Frontal cortex (tissue), 4 donors: Measurements from ENCODE around the gene HMMR. TPM values are rescaled to one million over a fixed set of nuclear protein-coding genes. Genes with fewer than 3 reads are reported as not detected.
A peak's percentile ranks its signal among the peaks of the same experiment; 100 is the strongest.

Experiments
- DNase-seq, 2 donors: peaks; one replicate each; pipeline ENCODE4 v3.0.0; 2012; ENCODE audit warnings: low spot score in 2 of 2
- FAIRE-seq: peaks from 2 replicates; lab custom pipeline; 2012; peaks lifted over from hg19 to GRCh38; lab: Jason Lieb, UNC
- total RNA-seq: library from RNA; depleted of rRNA; stranded (reverse); fragments of >200 nt; gene quantifications from one replicate; pipeline ENCODE4 v1.2.3, GENCODE V29; 2014
- donor health status: control.
- donor health status: control.
- donor health status: control.

The HMMR gene
- total RNA-seq, 1 donor from 2014 or later: 2.9 TPM

DNA sequence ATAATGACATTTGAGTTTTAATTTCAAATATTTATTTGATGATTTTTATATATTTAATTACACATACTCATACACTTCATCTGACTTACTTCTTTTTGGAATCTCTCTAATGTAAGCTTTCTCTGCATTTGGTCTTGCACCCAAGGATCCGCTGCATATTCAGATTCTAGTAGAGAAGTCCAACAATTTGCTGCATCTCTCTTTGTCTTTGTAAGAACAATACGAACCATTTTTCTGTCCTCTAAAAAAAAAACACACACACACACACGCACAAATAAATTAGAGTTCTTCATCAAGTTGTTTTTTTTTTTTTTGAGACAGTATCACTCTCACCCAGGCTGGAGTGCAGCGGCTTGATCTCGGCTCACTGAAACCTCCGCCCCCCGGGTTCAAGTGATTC, 3.6 kb upstream of the HMMR start:
- FAIRE-seq (peak; percentile 48), DNase-seq (no peak)

DNA sequence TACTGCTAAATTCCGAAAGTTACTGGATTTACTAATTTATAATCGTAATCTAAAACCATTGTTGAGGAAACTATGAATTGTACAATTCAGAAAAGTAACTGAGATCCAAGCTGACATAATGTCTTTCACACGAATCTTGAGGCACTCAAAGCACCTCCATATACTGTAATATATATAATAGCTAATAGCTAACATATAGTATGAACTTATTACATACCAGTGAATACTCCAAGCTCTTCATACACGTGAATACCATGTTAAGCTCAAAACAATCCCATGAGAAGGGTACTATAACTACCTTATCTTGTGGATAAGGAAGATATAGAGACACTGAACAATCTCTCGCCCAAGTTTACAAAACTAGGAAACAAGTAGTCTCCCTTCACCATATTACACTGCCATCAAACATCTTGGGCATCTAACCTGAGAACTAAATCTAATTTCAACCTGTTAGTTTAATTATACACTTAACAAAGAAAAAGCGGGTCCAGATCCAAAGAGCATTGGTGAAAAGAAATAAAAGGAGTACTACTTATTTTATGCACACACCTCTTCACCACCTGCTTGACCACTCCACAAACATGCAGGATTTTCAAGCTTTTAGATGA, 1.6 kb upstream of the HMMR start:
- no peak for DNase-seq
- FAIRE-seq: no peak

DNA sequence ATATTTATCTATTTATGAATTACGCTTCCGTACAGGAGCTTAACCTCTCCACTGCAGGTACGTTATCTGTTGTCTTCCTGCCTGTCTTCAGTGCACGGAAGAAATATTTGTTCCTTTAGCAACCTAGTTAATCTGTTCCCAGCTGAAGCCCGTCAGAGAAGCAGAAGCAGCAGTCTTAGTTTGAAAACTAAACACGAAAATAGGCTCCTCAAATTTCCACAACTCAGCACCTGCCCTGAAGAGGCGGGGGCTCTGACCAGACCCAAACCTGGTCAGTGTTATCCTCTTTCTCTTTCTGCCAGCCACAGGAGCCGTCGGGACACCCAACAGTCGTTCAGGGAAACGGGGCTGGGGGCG, 992 bp upstream of the HMMR start:
- FAIRE-seq: no peak
- no peak for DNase-seq

DNA sequence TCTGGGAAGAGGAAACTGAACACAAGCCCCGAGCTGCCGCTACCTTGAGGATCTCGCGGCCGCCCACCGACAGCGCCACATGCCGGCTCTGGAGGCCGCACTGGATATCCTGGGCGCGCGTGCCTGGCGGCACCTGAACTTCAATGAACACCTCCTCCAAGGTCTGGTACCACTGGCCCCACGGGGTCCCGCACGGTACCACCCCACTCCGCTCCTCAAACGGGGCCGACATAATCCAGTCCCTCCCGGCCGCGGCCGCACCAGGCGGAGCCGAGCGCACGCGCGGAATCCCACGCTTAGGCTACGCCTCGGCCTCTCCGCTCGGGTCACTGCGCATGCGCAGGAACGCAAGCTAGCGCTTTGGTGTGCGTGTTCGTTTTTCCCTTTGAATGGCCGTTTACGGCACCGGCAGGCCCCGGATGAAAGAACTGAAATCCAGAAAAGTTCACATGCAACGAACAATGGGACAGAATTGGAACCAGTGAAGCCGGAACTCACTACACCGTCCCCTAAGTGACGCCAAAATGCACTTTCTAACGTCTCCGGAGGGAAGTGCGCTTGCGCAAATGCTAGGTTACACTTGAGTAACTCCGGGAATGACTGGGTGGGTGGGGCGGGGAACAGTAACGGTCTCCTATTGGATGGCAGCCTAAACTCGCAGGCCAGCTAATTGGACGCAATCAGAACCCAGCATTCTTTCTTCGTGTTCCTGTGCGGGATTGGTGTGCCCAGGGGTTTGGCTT, 442 bp upstream of the HMMR start, which contains the start of gene NUDCD2:
Gene NUDCD2, minus strand, starts transcription at position 284 of the 743 bp plus-strand sequence. Its CDS starts 52 bp downstream, at position 232.
- peak; percentile 77 to 81 for DNase-seq
- no peak for FAIRE-seq

- DNase-seq (no peak), FAIRE-seq (no peak)
Measured at GRCh38 chr5:163463063-163463435, 2.6 kb downstream of the HMMR start.

DNA sequence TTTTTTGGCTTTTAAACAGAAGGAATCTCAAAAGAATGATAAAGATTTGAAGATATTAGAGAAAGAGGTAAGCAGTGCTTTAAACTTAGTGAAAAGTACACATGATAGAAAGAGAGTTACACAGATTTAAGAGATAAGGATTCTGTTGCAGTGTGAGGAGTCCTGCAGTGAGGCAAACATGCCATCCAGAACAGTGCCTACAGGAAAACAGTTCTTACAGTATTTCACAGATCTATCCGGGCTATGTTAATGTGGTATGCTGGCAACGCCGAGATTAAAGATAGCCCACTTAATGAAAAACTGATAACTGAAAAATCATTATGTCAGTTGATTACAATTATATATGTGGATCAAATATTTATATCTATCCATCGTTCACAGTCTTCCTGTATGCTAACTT, 7.2 kb downstream of the HMMR start:
- no peak for FAIRE-seq

DNA sequence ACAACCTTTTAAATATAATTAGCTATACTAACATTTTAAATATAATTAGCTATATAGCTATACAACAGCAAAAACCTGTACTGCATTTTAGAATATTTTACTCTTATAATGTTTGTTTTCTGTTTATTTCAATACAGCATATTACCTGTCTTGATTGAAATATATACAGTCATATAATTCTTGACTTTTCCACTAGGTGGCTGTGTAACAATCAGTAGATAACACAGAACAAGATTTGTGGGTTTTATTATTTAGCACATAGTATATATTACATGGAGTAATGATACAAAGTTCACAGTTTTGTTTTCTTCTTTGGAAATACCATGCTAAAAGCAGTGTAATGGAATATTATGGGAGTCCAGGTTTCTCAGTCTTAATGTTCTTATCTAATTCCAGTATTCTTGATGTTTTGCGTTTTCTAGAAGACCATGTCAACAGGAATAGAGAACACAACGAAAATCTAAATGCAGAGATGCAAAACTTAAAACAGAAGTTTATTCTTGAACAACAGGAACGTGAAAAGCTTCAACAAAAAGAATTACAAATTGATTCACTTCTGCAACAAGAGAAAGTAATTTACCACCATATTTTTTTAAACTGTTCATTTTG, 13.3 kb downstream of the HMMR start:
- DNase-seq (no peak), FAIRE-seq (peak; percentile 74)

More for the DNA sequence above, 7.2 kb downstream of the HMMR start:
- DNase-seq: no peak

GRCh38 chr5:163475411-163475810, 15.0 kb downstream of the HMMR start:
- no peak for DNase-seq
- no peak for FAIRE-seq

DNA sequence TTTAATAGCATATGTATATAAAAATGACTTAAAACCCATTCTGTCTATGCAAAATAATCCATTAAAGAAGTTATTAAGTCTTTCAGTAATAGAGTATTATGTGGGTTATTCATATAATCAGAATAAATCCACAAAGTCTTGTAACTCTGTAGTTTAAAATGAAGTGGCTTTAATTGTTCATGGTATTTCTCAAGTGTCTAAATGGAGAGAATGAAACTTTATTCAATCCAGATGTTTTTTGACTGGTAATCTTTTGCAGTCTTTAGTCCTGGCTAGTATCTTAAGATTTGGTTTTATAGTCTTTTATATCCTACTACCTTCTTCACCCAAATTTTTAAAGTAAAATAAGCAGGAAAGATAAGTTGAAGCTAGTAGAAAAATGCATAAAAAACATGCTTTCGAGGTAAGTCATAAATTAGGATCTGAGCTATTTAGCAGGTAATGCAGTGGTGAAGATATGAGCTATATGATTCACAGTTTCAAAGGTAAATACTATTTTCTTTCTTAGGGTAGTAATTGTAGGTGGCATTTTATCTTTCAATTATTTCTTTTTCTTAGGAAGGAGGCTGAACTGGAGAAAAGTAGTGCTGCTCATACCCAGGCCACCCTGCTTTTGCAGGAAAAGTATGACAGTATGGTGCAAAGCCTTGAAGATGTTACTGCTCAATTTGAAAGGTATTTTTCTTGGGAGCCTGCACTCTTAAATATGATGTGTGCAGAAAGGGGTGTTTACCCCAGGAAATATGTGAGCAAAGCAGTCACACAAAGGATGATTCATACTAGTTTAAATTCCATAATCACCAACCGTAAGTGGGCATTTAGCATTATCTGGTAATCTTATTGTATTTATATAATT, 17.9 kb downstream of the HMMR start:
- FAIRE-seq: no peak

DNA sequence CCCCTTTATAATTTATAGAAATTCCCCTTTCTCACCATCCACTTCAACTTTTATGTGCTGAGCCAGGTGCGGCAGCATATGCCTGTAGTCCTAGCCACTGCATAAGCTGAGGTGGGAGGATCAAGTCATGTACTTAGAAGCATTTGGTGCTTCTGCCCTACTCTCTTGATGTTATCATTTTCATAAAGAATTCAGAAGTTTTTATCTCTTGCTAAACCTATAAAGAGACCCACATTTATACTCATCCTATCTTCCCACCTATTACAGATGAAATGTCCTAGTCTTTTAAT, 18.5 kb downstream of the HMMR start:
- DNase-seq (no peak), FAIRE-seq (no peak)

More for the DNA sequence above, 17.9 kb downstream of the HMMR start:
- no peak for DNase-seq

DNA sequence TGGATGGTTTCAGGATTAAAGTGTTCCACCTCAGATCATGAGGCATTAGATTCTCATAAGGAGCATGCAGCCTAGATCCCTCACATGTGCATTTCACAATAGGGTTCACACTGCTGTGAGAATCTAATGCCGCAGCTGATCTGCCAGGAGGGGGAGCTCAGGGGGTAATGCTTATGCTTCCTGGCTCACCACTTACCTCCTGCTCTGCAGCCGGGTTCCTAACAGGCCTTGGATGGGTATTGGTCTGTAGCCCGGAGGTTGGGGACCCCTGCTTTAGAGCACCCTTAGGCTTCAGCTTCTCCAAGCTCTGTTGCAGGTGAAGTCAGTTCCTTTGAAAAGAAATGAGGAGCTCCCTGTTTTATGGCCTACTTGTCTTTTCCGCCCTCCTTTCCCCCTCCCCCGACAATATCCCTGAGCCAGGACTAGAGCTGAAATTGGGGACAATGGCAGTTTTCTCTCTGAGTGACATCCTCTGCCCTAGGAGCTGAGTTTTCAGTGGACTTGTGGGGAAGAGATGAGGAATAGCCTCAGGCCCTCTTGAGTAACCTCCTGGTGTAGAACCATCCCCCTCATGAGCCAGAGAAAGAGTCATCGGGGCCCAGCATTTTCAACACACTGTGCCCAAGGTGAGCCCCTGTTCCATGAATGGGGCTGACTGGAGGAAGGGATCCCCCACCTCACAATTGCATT, 28.8 kb downstream of the HMMR start:
- FAIRE-seq (no peak), DNase-seq (no peak)

- no peak for DNase-seq
- FAIRE-seq: no peak
Measured at GRCh38 chr5:163489745-163490075, 29.3 kb downstream of the HMMR start.

GRCh38 chr5:163496286-163496685, 35.9 kb downstream of the HMMR start:
- FAIRE-seq (no peak), DNase-seq (no peak)

DNA sequence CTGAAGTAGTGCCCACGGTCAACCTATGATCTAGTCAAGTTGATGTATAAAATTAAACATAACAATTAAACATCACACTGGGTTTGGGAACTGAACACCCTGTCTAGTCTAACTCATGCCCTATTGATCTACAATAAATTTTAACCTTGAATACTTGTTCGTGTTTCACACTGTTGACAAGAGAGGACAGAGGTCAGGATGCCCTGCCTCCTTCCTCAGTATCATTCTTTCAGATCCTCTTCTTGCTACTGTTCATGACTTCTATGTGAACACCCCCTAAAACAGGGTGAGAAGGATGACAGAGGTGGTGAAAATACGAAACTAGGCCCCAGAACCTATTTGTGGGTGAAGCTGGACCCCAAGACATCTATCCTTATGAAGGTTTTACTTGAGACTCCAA, 36.9 kb downstream of the HMMR start:
- no peak for FAIRE-seq
- DNase-seq: no peak

- FAIRE-seq (no peak), DNase-seq (no peak)
Measured at GRCh38 chr5:163498886-163499285, 38.5 kb downstream of the HMMR start.

GRCh38 chr5:163502521-163502920, 42.1 kb downstream of the HMMR start:
- no peak for DNase-seq
- no peak for FAIRE-seq

DNA sequence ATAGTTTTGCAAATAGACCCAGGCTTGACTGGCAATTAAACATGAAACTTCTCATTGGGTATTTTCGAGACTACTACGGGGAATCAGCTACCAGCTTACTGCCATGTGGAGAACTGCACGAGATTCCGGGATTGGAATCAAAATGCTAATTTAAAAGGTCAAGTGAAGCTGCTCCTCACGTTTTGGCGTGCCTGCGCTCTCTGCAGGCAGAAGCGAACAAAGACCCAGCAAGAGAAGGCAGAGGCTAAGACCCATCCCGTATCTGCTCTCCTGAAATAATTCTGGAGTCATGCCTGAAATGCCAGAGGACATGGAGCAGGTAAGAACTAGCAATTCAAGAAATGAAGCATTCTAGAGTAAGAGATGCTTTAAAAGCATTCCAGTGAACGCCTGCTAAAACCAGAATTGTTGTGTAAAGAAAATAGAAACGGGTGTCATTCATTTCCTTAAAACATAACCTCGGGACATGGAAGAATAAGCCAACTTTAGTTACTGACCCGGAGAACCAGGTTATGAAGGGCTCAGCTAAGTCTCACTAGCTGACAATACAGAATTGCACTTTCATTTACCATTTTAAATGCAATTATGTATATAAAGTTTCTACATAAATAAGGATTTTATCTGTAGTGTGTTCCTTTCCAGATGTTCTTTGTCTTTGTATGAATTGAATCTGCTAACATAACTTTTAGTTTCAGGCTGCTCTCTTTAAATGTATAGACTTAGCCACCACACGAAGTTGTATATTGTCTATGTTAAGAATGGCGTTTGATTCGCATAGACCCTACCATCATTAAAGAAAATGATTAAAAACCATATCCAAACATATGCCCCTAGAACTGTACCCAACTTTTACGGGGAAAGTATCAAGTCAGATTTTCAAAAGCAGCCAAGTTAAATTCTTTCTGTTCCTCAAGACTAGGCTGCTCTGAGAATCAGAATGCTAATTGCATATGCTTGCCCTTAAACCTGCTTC, 43.0 kb downstream of the HMMR start:
- DNase-seq (peak in 1 of 2 donors; percentile 36), FAIRE-seq (no peak)

GRCh38 chr5:163504079-163504931, 43.9 kb downstream of the HMMR start:
- DNase-seq (peak in 1 of 2 donors; percentile 26), FAIRE-seq (no peak)
